ENCODE data around the gene PADI4.

PADI4 gene

GRCh38 chr1:17287130-17287776 lies 20.7 kb upstream of the PADI4 start:
- DNase-seq: no peak

- no peak for DNase-seq
These were observed 18.3 kb upstream of the PADI4 start for GRCh38 chr1:17289721-17290120.

GRCh38 chr1:17290553-17290952 lies 17.4 kb upstream of the PADI4 start:
- DNase-seq: no peak

GRCh38 chr1:17292299-17293160 lies 15.5 kb upstream of the PADI4 start:
- DNase-seq: no peak

- no peak for DNase-seq
These were observed 14.1 kb upstream of the PADI4 start for GRCh38 chr1:17293681-17294425.

GRCh38 chr1:17295292-17295691 lies 12.7 kb upstream of the PADI4 start:
- DNase-seq: no peak

- no peak for DNase-seq
These were observed 11.9 kb upstream of the PADI4 start for GRCh38 chr1:17296086-17296485.

- DNase-seq: no peak
These were observed 10.0 kb upstream of the PADI4 start for GRCh38 chr1:17297991-17298390.

- DNase-seq: no peak
These were observed 6.2 kb upstream of the PADI4 start for GRCh38 chr1:17301767-17302166.

GRCh38 chr1:17304151-17304825 lies 3.7 kb upstream of the PADI4 start:
- DNase-seq: no peak

GRCh38 chr1:17304826-17305175 lies 3.2 kb upstream of the PADI4 start:
- DNase-seq: no peak

GRCh38 chr1:17305576-17306095 lies 2.4 kb upstream of the PADI4 start:
- DNase-seq: no peak

GRCh38 chr1:17306407-17306806 lies 1.6 kb upstream of the PADI4 start:
- DNase-seq: no peak

- DNase-seq: no peak
These were observed 1.1 kb upstream of the PADI4 start for GRCh38 chr1:17306921-17307320.

- no peak for DNase-seq
These were observed 668 bp upstream of the PADI4 start for GRCh38 chr1:17307329-17307728.

- no peak for DNase-seq
These were observed 596 bp downstream of the PADI4 start for GRCh38 chr1:17308593-17308992.

GRCh38 chr1:17309426-17310067 lies 1.6 kb downstream of the PADI4 start:
- no peak for DNase-seq

GRCh38 chr1:17310068-17310640 lies 2.2 kb downstream of the PADI4 start:
- no peak for DNase-seq

- no peak for DNase-seq
These were observed 5.7 kb downstream of the PADI4 start for GRCh38 chr1:17313530-17314309.

GRCh38 chr1:17314491-17314971 lies 6.5 kb downstream of the PADI4 start:
- DNase-seq: no peak

GRCh38 chr1:17315542-17316130 lies 7.6 kb downstream of the PADI4 start:
- no peak for DNase-seq
